Measurements from ENCODE around the gene PNN.
"Not testable (repeated sequence)": the region's sequence is repeated elsewhere in the genome, so short reads cannot be mapped to it uniquely, and the experiment has no call there.

Gene PNN

GRCh38 chr14:39174560-39175444 lies at the start of gene PNN:
PNN (plus strand) TSS chr14:39175254; CDS start chr14:39175280, 26 bp downstream.
- DNase-seq = peak; percentile 96

- DNase-seq = not testable (repeated sequence)
Observed at GRCh38 chr14:39137835-39138234, 37.2 kb upstream of the PNN start.

GRCh38 chr14:39138440-39138839 lies 36.6 kb upstream of the PNN start:
- DNase-seq = no peak

- DNase-seq = no peak
Observed at GRCh38 chr14:39140170-39140569, 34.9 kb upstream of the PNN start.

- DNase-seq = not testable (repeated sequence)
Observed at GRCh38 chr14:39141623-39142022, 33.4 kb upstream of the PNN start.

- DNase-seq = not testable (repeated sequence)
Observed at GRCh38 chr14:39143226-39143625, 31.8 kb upstream of the PNN start.

- no peak for DNase-seq
Observed at GRCh38 chr14:39145266-39145966, 29.6 kb upstream of the PNN start.

GRCh38 chr14:39154594-39155189 lies 20.4 kb upstream of the PNN start:
- DNase-seq = no peak

- DNase-seq = no peak
Observed at GRCh38 chr14:39157491-39157890, 17.6 kb upstream of the PNN start.

GRCh38 chr14:39158222-39158858 lies 16.7 kb upstream of the PNN start:
- no peak for DNase-seq

- DNase-seq = no peak
Observed at GRCh38 chr14:39160494-39160893, 14.6 kb upstream of the PNN start.

GRCh38 chr14:39167797-39168320 lies 7.2 kb upstream of the PNN start:
- not testable (repeated sequence) for DNase-seq

GRCh38 chr14:39168591-39168990 lies 6.5 kb upstream of the PNN start:
- DNase-seq = no peak

GRCh38 chr14:39169541-39169900 lies 5.5 kb upstream of the PNN start:
- DNase-seq = no peak

GRCh38 chr14:39173198-39173597 lies 1.9 kb upstream of the PNN start:
- DNase-seq = no peak

GRCh38 chr14:39175445-39176262 lies 600 bp downstream of the PNN start:
- DNase-seq = peak; percentile 41

- DNase-seq = no peak
Observed at GRCh38 chr14:39176263-39177167, 1.5 kb downstream of the PNN start.

- DNase-seq = no peak
Observed at GRCh38 chr14:39177168-39177545, 2.1 kb downstream of the PNN start.

GRCh38 chr14:39179042-39179441 lies 4.0 kb downstream of the PNN start:
- DNase-seq = no peak

- DNase-seq = no peak
Observed at GRCh38 chr14:39180553-39180952, 5.5 kb downstream of the PNN start.

Measured in NCI-H2227 treated with DMSO at 0.1 percent for 48 hours (cell line).